Neural crest cell (in vitro differentiated cells): Measurements from ENCODE around the gene SUOX. TPM values are rescaled to one million over a fixed set of nuclear protein-coding genes. Genes with fewer than 3 reads are reported as not detected.
"Not testable (repeated sequence)": the region's sequence is repeated elsewhere in the genome, so short reads cannot be mapped to it uniquely, and the experiment has no call there.

Experiments
- DNase-seq: peaks from one replicate; pipeline ENCODE4 v3.0.0; 2021; ENCODE audit warnings: low read depth, mixed read lengths, low spot score
- H3K27ac Mint-ChIP-seq: one replicate; pipeline ENCODE4 v1.8.0; 2021; ENCODE audit warnings: mild to moderate bottlenecking, mixed read lengths; ENCODE audit not compliant: unreplicated experiment
- H3K27me3 Mint-ChIP-seq: 2 replicates; pipeline ENCODE4 v1.8.0; 2021; ENCODE audit warnings: low read depth, mild to moderate bottlenecking, mixed read lengths
- H3K36me3 Mint-ChIP-seq: 2 replicates; pipeline ENCODE4 v1.8.0; 2021; ENCODE audit warnings: low read depth, mild to moderate bottlenecking, mixed read lengths
- H3K4me1 Mint-ChIP-seq: 2 replicates; pipeline ENCODE4 v1.8.0; 2021; ENCODE audit warnings: mixed read lengths
- H3K4me3 Mint-ChIP-seq: one replicate; pipeline ENCODE4 v1.8.0; 2021; ENCODE audit warnings: mild to moderate bottlenecking, mixed read lengths
- H3K9me3 Mint-ChIP-seq: 2 replicates; pipeline ENCODE4 v1.8.0; 2021; ENCODE audit warnings: mixed read lengths
- total RNA-seq: library from RNA; stranded (reverse); gene quantifications from 2 replicates; pipeline ENCODE4 v1.2.1, GENCODE V29; 2021
- TF ChIP-seq, protein P1 (sequence below): fragments of 200-600 bp; sonication (generic); conservative IDR thresholded peaks from 2 replicates; pipeline ENCODE4 v1.5.0; 2021; ENCODE audit warnings: antibody characterized with exemption, mild to moderate bottlenecking

Gene SUOX
- total RNA-seq, 1 donor from 2014 or later = 30.4 TPM

DNA sequence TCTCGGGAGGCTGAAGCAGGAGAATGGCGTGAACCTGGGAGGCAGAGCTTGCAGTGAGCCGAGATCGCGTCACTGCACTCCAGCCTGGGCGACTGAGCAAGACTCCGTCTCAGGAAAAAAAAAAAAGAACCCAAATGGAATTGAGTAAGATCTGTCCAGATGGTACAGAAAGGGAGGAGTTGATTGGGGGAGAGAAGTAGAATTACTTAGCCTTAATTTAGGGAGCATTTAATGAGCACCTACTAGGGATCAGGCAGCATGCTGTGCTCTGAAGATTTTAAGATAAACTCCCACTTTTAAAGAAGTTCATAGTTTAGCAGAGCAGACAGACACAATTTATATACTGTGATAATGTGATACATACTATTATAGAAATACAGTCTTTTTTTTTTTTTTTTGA lies 18.7 kb upstream of the SUOX start:
- TF ChIP-seq, protein P1, sequence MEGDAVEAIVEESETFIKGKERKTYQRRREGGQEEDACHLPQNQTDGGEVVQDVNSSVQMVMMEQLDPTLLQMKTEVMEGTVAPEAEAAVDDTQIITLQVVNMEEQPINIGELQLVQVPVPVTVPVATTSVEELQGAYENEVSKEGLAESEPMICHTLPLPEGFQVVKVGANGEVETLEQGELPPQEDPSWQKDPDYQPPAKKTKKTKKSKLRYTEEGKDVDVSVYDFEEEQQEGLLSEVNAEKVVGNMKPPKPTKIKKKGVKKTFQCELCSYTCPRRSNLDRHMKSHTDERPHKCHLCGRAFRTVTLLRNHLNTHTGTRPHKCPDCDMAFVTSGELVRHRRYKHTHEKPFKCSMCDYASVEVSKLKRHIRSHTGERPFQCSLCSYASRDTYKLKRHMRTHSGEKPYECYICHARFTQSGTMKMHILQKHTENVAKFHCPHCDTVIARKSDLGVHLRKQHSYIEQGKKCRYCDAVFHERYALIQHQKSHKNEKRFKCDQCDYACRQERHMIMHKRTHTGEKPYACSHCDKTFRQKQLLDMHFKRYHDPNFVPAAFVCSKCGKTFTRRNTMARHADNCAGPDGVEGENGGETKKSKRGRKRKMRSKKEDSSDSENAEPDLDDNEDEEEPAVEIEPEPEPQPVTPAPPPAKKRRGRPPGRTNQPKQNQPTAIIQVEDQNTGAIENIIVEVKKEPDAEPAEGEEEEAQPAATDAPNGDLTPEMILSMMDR = no peak
- DNase-seq = no peak
- Mint-ChIP-seq H3K4me3 (peak overlapping the region; percentile 27), H3K9me3 (no peaks in the 10 kb centered on the region), H3K27me3 (no peaks in the 10 kb centered on the region), H3K36me3 (peaks cover 11% of the 10 kb centered on the region), H3K27ac (no peak overlapping the region), H3K4me1 (peaks cover 14% of the 10 kb centered on the region)

DNA sequence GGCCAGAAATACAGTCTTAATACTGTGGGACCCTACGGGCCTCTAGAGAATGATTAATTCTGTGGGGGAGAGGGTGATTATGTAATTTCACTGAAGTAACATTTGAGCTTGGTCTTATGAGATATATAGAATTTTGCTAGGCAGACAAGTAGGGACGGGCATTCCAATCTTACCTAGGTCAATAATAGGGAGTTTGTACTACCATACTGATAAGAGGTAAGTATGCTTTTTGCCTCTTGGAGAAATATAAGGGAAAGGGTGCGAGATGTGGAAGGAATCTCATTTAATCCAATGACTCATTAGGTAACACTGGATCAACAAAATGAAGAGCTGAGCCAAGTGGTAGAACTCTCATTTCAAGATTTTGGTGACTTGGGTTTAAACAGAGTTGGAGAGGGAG lies 18.0 kb upstream of the SUOX start:
- no peaks in the 10 kb centered on the region for H3K9me3 Mint-ChIP-seq
- H3K4me1 Mint-ChIP-seq = peaks cover 14% of the 10 kb centered on the region
- TF ChIP-seq, protein P1 = no peak
- H3K27me3 Mint-ChIP-seq = no peaks in the 10 kb centered on the region
- no peak overlapping the region for H3K27ac Mint-ChIP-seq
- peaks cover 11% of the 10 kb centered on the region for H3K36me3 Mint-ChIP-seq
- peak overlapping the region; percentile 24 for H3K4me3 Mint-ChIP-seq
- no peak for DNase-seq

DNA sequence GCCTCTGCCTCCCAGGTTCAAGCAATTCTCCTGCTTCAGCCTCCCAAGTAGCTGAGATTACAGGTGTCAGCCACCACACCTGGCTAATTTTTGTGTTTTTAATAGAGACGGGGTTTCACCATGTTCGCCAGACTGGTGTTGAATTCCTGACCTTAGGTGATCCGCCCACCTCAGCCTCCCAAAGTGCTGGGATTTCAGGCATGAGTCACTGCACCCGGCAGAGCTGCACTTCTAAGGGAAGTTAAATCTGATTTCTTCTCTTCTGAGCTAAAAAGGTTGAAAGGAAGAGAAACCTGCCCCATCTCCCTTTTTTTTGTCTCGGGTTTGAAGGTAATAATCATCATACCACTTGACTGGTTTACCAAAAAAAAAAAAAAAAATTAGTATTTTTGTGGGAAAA lies 15.2 kb upstream of the SUOX start:
- not testable (repeated sequence) for H3K27ac Mint-ChIP-seq, H3K36me3 Mint-ChIP-seq, DNase-seq, H3K9me3 Mint-ChIP-seq, H3K4me1 Mint-ChIP-seq, H3K27me3 Mint-ChIP-seq, H3K4me3 Mint-ChIP-seq

DNA sequence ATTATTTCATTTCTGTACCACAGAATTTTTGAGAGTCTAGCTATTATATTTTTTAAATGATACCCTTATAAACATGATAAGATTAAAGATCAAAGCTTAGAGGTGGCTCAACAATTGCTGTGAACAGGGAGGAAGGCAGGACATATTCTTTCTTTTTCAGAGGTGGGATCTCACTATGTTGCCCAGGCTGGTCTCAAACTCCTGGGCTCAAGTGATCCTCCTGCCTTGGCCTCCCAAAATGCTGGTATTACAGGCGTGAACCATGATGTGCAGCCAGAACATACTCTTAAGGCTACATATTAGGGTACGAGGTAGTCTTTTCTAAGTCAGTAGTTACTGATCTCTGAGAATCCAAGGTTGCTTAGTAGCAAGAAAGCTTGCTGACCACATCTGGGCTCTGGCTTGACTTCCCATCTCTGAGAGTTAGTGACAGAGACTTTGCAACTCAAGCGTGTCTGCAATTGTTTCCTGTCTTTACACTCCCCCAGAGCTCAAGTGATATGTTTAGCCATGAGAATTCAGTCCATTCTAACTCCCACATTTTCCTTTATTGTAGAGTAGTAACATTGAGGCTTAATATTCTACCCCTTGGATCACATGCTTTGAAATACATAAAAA lies 14.6 kb upstream of the SUOX start:
- TF ChIP-seq, protein P1 = no peak
- Mint-ChIP-seq H3K27me3 (no peaks in the 10 kb centered on the region), H3K9me3 (no peaks in the 10 kb centered on the region), H3K36me3 (peaks cover 8% of the 10 kb centered on the region), H3K4me1 (peaks cover 6% of the 10 kb centered on the region), H3K27ac (peak overlapping the region; percentile 71), H3K4me3 (no peak overlapping the region)
- no peak for DNase-seq

DNA sequence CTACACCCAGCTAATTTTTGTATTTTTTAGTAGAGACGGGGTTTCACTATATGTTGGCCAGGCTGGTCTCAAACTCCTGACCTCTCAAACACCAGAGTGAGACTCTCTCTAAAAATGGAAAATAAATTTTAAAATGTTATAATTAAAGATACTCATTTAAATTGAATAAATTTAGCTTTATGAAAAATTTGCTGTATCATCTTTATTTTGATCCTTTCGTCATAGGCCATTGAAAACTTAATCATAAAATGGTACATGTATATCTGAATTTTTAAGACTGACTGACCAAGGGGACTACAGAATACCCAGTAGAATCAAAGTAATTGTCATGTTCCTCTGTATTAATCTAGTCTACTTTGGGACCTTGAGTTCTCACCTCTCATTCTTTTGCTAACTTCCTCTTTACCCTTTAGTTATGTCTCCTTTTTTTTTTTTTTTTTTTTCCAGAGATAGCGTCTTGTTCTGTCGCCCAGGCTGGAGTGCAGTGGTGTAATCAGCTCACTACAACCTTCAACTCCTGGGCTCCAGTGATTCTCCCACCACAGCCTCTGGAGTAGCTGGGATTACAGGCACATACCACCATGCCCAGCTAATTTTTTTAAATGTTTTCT lies 13.7 kb upstream of the SUOX start:
- DNase-seq = no peak
- H3K36me3 Mint-ChIP-seq = peaks cover 7% of the 10 kb centered on the region

DNA sequence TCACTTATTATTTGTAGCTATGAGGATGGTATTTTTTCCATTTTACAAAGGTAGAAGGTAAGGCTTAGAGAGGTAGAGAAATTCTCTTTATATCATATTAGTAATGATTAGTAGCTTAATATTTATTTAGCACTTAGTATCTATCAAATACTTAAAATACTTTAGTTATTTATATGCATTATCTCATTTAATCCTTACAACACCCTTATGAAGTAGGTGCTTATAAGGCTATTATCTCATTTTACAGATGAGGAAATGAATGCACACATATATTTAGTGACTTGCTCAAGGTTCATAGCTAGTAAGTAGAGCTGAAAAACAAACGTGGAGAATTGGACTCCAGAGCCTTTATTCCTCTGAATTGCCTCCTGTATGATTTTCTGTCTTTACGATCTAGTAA lies 12.2 kb upstream of the SUOX start:
- Mint-ChIP-seq H3K4me3 (no peak overlapping the region), H3K27ac (no peak overlapping the region), H3K36me3 (peaks cover 11% of the 10 kb centered on the region), H3K4me1 (no peaks in the 10 kb centered on the region), H3K27me3 (no peaks in the 10 kb centered on the region), H3K9me3 (no peaks in the 10 kb centered on the region)
- TF ChIP-seq, protein P1 = no peak
- DNase-seq = no peak

More for the DNA sequence above, 13.7 kb upstream of the SUOX start:
- no peak overlapping the region for H3K4me3 Mint-ChIP-seq
- TF ChIP-seq, protein P1 = no peak
- H3K4me1 Mint-ChIP-seq = peaks cover 6% of the 10 kb centered on the region
- peak overlapping the region; percentile 19 for H3K27ac Mint-ChIP-seq
- H3K9me3 Mint-ChIP-seq = no peaks in the 10 kb centered on the region
- H3K27me3 Mint-ChIP-seq = no peaks in the 10 kb centered on the region
